Activated B cell treated with CpG ODN at 0.5 μM for 24 hours (primary cell): ENCODE results near the gene ALG1. TPM values are rescaled to one million over a fixed set of nuclear protein-coding genes. Genes with fewer than 3 reads are reported as not detected.
A peak's percentile ranks its signal among the peaks of the same experiment; 100 is the strongest.

Source experiments
- ATAC-seq: fragments of 200-7000 bp; cut with Tn5 transposase; one replicate; pipeline ENCODE4 v1.10.0; 2021; ENCODE audit warnings: low read depth, mild to moderate bottlenecking, moderate library complexity
- CTCF ChIA-PET: fragments of 350-600 bp; sonication (Branson Sonifier 250); formaldehyde crosslinking; loops from one replicate; lab custom pipeline; 2021; ENCODE audit warnings: antibody characterized with exemption; lab: Charles Lee
- POLR2A ChIA-PET: fragments of 350-600 bp; sonication (Branson Sonifier 250); formaldehyde crosslinking; loops from one replicate; lab custom pipeline; 2021; ENCODE audit warnings: antibody characterized with exemption; lab: Charles Lee
- DNase-seq: peaks from one replicate; pipeline ENCODE4 v3.0.0; 2022
- H3K27ac Mint-ChIP-seq: one replicate; pipeline ENCODE4 v1.8.0; 2020; ENCODE audit warnings: mixed read lengths
- H3K27me3 Mint-ChIP-seq: one replicate; pipeline ENCODE4 v1.8.0; 2021; ENCODE audit warnings: mixed read lengths
- H3K36me3 Mint-ChIP-seq: one replicate; pipeline ENCODE4 v1.8.0; 2021; ENCODE audit warnings: low read depth, mixed read lengths
- H3K4me1 Mint-ChIP-seq: one replicate; pipeline ENCODE4 v1.8.0; 2021; ENCODE audit warnings: mixed read lengths
- H3K4me3 Mint-ChIP-seq: one replicate; pipeline ENCODE4 v1.8.0; 2020; ENCODE audit warnings: mild to moderate bottlenecking, mixed read lengths
- H3K9me3 Mint-ChIP-seq: one replicate; pipeline ENCODE4 v1.8.0; 2020; ENCODE audit warnings: mixed read lengths
- intact Hi-C: fragments of 100-400 bp; cut with micrococcal nuclease; formaldehyde crosslinking; loops from one replicate; pipeline ENCODE4 v1.15.1; 2024
- total RNA-seq: library from RNA; stranded (reverse); gene quantifications from 2 replicates; pipeline ENCODE4 v1.2.3, GENCODE V29; 2022
- TF ChIP-seq, protein P1 (sequence below): fragments of 200-600 bp; IDR thresholded peaks from one replicate; pipeline ENCODE4 v1.8.0; 2022; ENCODE audit warnings: antibody characterized with exemption, mild to moderate bottlenecking

ALG1 gene, protein sequence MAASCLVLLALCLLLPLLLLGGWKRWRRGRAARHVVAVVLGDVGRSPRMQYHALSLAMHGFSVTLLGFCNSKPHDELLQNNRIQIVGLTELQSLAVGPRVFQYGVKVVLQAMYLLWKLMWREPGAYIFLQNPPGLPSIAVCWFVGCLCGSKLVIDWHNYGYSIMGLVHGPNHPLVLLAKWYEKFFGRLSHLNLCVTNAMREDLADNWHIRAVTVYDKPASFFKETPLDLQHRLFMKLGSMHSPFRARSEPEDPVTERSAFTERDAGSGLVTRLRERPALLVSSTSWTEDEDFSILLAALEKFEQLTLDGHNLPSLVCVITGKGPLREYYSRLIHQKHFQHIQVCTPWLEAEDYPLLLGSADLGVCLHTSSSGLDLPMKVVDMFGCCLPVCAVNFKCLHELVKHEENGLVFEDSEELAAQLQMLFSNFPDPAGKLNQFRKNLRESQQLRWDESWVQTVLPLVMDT
- total RNA-seq: 25.8 and 28.2 TPM in 2 replicates

GRCh38 chr16:5071681-5072333, at the start of gene ALG1:
TSS of gene ALG1 (plus strand) at chr16:5071843. CDS start at chr16:5071850, 7 bp downstream.
- no peaks in the 10 kb centered on the region for H3K9me3 Mint-ChIP-seq
- peak within 1 kb of the TSS; percentile 94 for H3K27ac Mint-ChIP-seq
- peaks cover 3% of the 10 kb centered on the region for H3K27me3 Mint-ChIP-seq
- POLR2A ChIA-PET: interaction anchor here (1.7 to 2.0 kb wide), 4 partner anchors 27 to 721 kb away, joined by 5 to 19 read pairs (median 6); partner anchors contain the start of genes NAGPA and PAM16
- peaks cover 25% of the 10 kb centered on the region for H3K4me1 Mint-ChIP-seq
- intact Hi-C loops: loop anchor here (1.0 to 5.0 kb wide), 3 partner anchors 25 to 225 kb away; partner anchors contain the start of genes EEF2KMT, GLYR1, NAGPA and UBN1
- ATAC-seq: peak; percentile 91
- H3K4me3 Mint-ChIP-seq: peak within 1 kb of the TSS; percentile 96
- peaks cover 29% of the 10 kb centered on the region for H3K36me3 Mint-ChIP-seq
- peak; percentile 86 for DNase-seq
- CTCF ChIA-PET: interaction anchor here (0.7 kb wide), 1 partner anchor 16 kb away, joined by 3 read pairs; no protein-coding TSS in a partner anchor
- TF ChIP-seq, protein P1, sequence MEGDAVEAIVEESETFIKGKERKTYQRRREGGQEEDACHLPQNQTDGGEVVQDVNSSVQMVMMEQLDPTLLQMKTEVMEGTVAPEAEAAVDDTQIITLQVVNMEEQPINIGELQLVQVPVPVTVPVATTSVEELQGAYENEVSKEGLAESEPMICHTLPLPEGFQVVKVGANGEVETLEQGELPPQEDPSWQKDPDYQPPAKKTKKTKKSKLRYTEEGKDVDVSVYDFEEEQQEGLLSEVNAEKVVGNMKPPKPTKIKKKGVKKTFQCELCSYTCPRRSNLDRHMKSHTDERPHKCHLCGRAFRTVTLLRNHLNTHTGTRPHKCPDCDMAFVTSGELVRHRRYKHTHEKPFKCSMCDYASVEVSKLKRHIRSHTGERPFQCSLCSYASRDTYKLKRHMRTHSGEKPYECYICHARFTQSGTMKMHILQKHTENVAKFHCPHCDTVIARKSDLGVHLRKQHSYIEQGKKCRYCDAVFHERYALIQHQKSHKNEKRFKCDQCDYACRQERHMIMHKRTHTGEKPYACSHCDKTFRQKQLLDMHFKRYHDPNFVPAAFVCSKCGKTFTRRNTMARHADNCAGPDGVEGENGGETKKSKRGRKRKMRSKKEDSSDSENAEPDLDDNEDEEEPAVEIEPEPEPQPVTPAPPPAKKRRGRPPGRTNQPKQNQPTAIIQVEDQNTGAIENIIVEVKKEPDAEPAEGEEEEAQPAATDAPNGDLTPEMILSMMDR: no peak

GRCh38 chr16:5022521-5022920, 49.1 kb upstream of the ALG1 start:
- Mint-ChIP-seq H3K36me3 (peaks cover 15% of the 10 kb centered on the region), H3K27ac (no peak overlapping the region), H3K4me1 (no peaks in the 10 kb centered on the region), H3K4me3 (no peak overlapping the region), H3K27me3 (no peaks in the 10 kb centered on the region), H3K9me3 (no peaks in the 10 kb centered on the region)
- ChIA-PET POLR2A (no interaction called here), CTCF (no interaction called here)
- TF ChIP-seq, protein P1: no peak
- intact Hi-C loops: no loop called here
- no peak for DNase-seq
- no peak for ATAC-seq

- H3K9me3 Mint-ChIP-seq: no peaks in the 10 kb centered on the region
- no peak for ATAC-seq
- intact Hi-C loops: no loop called here
- H3K36me3 Mint-ChIP-seq: peaks cover 28% of the 10 kb centered on the region
- ChIA-PET CTCF (interaction anchor here (1.4 kb wide), 1 partner anchor 9 kb away, joined by 3 read pairs; the partner anchor contains the start of gene NAGPA), POLR2A (interaction anchor here (0.9 to 1.5 kb wide), 2 partner anchors 8 to 10 kb away, joined by 3 read pairs; partner anchors contain the start of gene NAGPA)
- no peak overlapping the region for H3K4me3 Mint-ChIP-seq
- no peaks in the 10 kb centered on the region for H3K4me1 Mint-ChIP-seq
- H3K27me3 Mint-ChIP-seq: no peaks in the 10 kb centered on the region
- TF ChIP-seq, protein P1: no peak
- DNase-seq: no peak
- no peak overlapping the region for H3K27ac Mint-ChIP-seq
Observed at GRCh38 chr16:5024632-5025031, 47.0 kb upstream of the ALG1 start.

DNA sequence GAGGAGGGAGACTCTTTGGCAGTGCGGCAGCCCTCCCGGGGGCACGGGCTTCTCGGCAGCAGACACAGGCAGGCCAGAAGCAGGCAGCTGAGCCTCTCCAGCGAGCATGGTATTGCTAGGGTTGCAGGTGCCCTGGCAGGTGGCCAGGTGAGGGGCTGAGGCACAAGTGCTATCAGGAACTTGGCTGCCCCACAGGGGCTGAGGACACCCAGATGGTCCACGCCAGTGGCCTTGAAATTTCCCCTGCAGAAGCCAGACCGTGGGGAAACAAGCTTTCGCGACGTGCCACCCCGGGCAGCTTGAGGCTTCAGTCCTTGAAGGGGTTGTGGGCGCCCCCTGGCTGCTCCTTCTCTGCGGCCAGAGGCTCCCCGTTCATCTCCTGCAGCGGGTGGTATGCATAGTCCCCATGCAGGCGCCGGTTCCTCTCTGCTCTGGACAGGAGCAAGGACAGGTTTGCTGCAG, 46.4 kb upstream of the ALG1 start:
- TF ChIP-seq, protein P1: no peak
- H3K36me3 Mint-ChIP-seq: peaks cover 28% of the 10 kb centered on the region
- H3K9me3 Mint-ChIP-seq: no peaks in the 10 kb centered on the region
- no peak for ATAC-seq
- H3K4me3 Mint-ChIP-seq: no peak overlapping the region
- no peak for DNase-seq
- H3K27me3 Mint-ChIP-seq: no peaks in the 10 kb centered on the region
- ChIA-PET POLR2A (interaction anchor here (0.9 to 1.5 kb wide), 2 partner anchors 8 to 9 kb away, joined by 3 read pairs; partner anchors contain the start of gene NAGPA), CTCF (interaction anchor here (1.4 kb wide), 1 partner anchor 9 kb away, joined by 3 read pairs; the partner anchor contains the start of gene NAGPA)
- no peak overlapping the region for H3K27ac Mint-ChIP-seq
- intact Hi-C loops: no loop called here
- H3K4me1 Mint-ChIP-seq: no peaks in the 10 kb centered on the region
